Mucosa of descending colon (tissue), 3 donors: Measurements from ENCODE around the gene DENND6A. TPM values are rescaled to one million over a fixed set of nuclear protein-coding genes. Genes with fewer than 3 reads are reported as not detected.
A peak's percentile ranks its signal among the peaks of the same experiment; 100 is the strongest.

Experiments used
- ATAC-seq: fragments of 200-7000 bp; cut with Tn5 transposase; one replicate; pipeline ENCODE4 v1.9.1; 2020; ENCODE audit warnings: mild to moderate bottlenecking, moderate library complexity
- DNase-seq, 3 donors: peaks; one replicate each; pipeline ENCODE4 v3.0.0-alpha.2; 2020
- H3K36me3 ChIP-seq: fragments of 200-600 bp; one replicate; pipeline ENCODE4 v1.8.0; 2021; ENCODE audit warnings: low read depth, mild to moderate bottlenecking
- H3K4me1 ChIP-seq: fragments of 200-600 bp; one replicate; pipeline ENCODE4 v1.8.0; 2021; ENCODE audit warnings: low read depth, mild to moderate bottlenecking
- H3K4me3 ChIP-seq: fragments of 200-600 bp; one replicate; pipeline ENCODE4 v1.8.0; 2021; ENCODE audit warnings: mild to moderate bottlenecking
- H3K9me3 ChIP-seq: fragments of 200-600 bp; one replicate; pipeline ENCODE4 v1.8.0; 2021; ENCODE audit warnings: mild to moderate bottlenecking
- intact Hi-C, 2 donors: fragments of 100-400 bp; cut with DNase I in 1 of 2; cut with micrococcal nuclease in 1 of 2; formaldehyde crosslinking; loops; one replicate each; pipeline versions ENCODE4 v1.11.0 to v1.11.1; 2022; cut with DNase I, micrococcal nuclease
- total RNA-seq, 3 donors: library from RNA; stranded (reverse); fragmentation: NEBNext Ultra II Directional in 2 of 3; extraction: Animal tissue kit (Norgen Biotek cat#: 25700) in 2 of 3; gene quantifications; one replicate each; pipeline versions ENCODE4 v1.2.1 to v1.2.4, GENCODE V29; 2021 to 2023
- TF ChIP-seq, protein P1 (sequence below): fragments of 200-600 bp; IDR thresholded peaks from one replicate; pipeline ENCODE4 v1.8.0; 2022; ENCODE audit warnings: antibody characterized with exemption, mild to moderate bottlenecking
- donor health status: DM: no; HTN: no; CAD: no; lungs with moderate emphysema.
- donor health status: DM: no; HTN: no; CAD: no.
- donor health status: DM: no; HTN: yes; CAD: no.

DENND6A gene
- total RNA-seq, 3 donors from 2014 or later, result 19.6 to 34.7 (median 20.4) TPM

DNA sequence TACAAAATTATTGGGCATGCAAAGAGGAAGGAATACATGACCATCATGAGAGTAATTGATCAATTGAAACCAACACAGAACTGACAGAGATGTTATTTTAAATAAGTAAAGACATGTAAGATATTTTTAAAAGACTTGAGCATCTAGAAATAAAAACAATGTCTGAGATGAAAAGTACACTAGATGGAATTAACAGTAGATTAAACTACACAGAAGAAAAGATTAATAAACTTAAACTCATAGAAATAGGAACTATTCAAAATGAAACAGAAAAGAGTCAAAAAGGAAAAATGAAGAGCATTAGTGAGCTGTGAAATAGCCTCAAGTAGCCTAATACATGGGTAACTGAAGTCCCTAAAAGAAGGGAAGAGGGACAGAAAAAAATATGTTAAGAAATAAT lies 87.2 kb downstream of the DENND6A start:
- intact Hi-C loops, result no loop called here
- Histone ChIP-seq H3K4me3 (no peak overlapping the region), H3K36me3 (no peaks in the 10 kb centered on the region), H3K9me3 (peaks cover under 1% of the 10 kb centered on the region), H3K4me1 (no peaks in the 10 kb centered on the region)
- TF ChIP-seq, protein P1, sequence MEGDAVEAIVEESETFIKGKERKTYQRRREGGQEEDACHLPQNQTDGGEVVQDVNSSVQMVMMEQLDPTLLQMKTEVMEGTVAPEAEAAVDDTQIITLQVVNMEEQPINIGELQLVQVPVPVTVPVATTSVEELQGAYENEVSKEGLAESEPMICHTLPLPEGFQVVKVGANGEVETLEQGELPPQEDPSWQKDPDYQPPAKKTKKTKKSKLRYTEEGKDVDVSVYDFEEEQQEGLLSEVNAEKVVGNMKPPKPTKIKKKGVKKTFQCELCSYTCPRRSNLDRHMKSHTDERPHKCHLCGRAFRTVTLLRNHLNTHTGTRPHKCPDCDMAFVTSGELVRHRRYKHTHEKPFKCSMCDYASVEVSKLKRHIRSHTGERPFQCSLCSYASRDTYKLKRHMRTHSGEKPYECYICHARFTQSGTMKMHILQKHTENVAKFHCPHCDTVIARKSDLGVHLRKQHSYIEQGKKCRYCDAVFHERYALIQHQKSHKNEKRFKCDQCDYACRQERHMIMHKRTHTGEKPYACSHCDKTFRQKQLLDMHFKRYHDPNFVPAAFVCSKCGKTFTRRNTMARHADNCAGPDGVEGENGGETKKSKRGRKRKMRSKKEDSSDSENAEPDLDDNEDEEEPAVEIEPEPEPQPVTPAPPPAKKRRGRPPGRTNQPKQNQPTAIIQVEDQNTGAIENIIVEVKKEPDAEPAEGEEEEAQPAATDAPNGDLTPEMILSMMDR, result no peak
- DNase-seq, result no peak
- ATAC-seq, result no peak

DNA sequence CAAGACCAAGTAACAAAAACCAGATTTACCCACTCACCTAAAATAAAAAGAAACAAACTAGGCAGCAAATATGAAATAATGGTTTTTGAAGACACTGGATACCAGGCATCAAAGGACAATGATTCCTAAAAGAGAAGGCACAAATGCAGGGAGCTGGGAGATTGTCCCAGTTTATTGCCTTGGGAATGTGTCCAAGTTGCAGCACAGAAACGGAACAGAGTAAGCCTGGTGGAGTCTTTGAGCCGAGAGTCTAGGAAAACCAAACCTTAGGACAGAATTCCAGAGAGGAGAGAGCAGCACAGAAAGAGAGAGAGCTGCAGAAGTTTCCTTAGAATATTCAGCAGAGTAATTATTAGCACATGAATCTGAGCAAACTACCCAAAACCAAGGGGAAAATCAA lies 87.9 kb downstream of the DENND6A start:
- H3K4me3 ChIP-seq, result no peak overlapping the region
- H3K4me1 ChIP-seq, result no peaks in the 10 kb centered on the region
- no peaks in the 10 kb centered on the region for H3K9me3 ChIP-seq
- DNase-seq (peak in 1 of 3 donors; percentile 60), ATAC-seq (peak; percentile 77)
- TF ChIP-seq, protein P1, result no peak
- H3K36me3 ChIP-seq, result no peaks in the 10 kb centered on the region
- intact Hi-C loops, result no loop called here

DNA sequence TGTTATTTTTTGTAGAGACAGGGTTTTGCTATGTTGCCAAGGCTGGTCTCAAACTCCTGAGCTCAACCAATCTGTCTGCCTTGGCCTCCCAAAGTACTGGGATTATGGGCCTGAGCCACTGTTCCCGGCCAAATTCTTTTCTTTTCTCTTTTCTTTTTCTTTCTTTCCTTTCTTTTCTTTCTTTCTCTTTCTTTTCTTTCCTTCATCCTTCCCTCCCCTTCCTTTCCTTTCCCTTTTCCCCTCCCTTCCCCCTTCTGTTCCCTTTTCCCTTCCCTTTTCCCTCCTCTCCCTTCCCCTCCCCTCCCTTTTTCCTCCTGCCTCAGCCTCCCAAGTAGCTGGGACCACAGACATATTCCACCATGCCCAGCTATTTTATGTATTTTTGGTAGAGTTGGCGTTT lies 92.7 kb downstream of the DENND6A start:
- Histone ChIP-seq H3K4me3 (no peak overlapping the region), H3K4me1 (peaks cover 13% of the 10 kb centered on the region), H3K36me3 (no peaks in the 10 kb centered on the region), H3K9me3 (no peaks in the 10 kb centered on the region)
- ATAC-seq, result no peak
- DNase-seq, result no peak
- intact Hi-C loops, result no loop called here
- TF ChIP-seq, protein P1, result no peak

DNA sequence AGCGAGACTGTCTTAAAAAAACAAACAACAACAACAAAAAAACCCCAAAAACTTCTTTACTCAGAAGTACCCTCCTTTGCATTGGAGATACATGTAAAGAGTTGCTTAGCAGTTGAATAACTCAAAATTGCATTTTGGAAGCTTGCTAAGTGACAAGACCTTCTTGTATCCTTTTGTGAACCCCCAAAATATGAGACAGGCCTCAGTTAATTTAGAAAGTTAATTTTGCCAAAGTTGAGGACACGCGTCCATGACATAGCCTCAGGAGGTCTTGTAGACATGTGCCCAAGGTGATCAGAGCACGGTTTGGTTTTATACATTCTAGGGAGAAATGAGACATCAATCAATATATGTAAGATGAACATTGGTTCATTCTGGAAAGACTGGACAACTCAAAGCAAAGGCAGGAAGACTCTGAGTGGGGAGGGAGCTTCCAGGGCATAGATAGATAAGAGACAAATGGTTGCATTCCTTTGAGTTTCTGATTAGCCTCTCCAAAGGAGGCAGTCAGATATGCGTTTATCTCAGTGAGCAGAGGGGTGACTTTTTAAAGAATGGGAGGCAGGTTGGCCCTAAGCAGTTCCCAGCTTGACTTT lies 94.0 kb downstream of the DENND6A start:
- TF ChIP-seq, protein P1, result no peak
- ATAC-seq (no peak), DNase-seq (no peak)
- Histone ChIP-seq H3K4me3 (no peak overlapping the region), H3K9me3 (no peaks in the 10 kb centered on the region), H3K36me3 (no peaks in the 10 kb centered on the region), H3K4me1 (peaks cover 26% of the 10 kb centered on the region)
- intact Hi-C loops, result no loop called here

DNA sequence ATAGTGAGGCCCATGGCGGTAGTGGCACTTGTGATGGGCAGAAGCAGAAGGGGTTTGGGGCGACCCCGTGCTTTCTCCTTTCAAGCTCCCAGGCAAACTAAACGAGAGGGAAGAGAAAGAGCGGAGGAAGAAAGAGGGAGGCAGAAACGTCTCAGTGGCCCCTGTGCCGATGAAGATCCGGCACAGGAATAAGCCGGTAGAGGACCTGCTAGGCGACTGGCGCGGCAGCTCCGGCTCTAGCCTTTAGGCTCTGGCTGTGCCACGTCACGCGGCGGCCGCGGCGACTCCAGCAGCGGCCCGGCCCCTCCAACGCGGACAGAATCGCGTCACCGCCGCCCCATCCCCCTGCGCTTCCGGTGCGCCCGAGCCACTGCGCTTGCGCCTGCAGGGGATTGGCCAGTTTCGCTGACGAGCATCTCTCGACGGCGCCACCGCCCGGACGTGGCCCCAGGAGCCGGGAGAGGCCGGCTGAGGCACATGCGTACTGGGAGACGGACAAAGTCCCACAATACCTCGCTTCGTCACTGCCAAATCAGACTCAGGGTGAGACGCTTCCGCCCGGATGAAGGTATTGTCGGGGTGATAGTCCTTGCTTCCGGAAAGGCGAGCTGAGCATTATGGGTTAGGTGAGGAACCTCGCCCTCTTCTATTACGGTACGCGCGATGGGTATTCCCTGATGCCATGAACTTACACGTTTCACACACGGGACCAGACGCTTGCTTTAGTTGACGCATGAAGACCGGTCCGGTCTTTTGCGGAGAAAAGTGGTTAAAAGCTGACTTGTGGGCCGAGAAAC lies 95.6 kb downstream of the DENND6A start, which contains the start of gene ARF4:
TSS of gene ARF4 (minus strand) at position 218 of the 797 bp plus-strand sequence. CDS start at position 14, 204 bp downstream.
- Histone ChIP-seq H3K4me1 (peaks cover 39% of the 10 kb centered on the region), H3K4me3 (peak within 1 kb of the TSS; percentile 86), H3K36me3 (no peaks in the 10 kb centered on the region), H3K9me3 (no peaks in the 10 kb centered on the region)
- peak; percentile 92 for ATAC-seq
- intact Hi-C loops, result loop anchor here in 1 of 2 donors (2.0 kb wide), 1 partner anchor 41 kb away; the partner anchor contains the start of gene PDE12
- TF ChIP-seq, protein P1, result peak; percentile 20
- peak; percentile 99 to 100 (median 100) for DNase-seq
